GM23338 (cell line): ENCODE data around the gene RHOT1.

Source experiments
- CREB1 ChIP-seq: fragments of 250-450 bp; sonication (Bioruptor Pico); IDR thresholded peaks from 2 replicates; pipeline ENCODE4 v1.5.0; 2020; ENCODE audit warnings: low read depth, mild to moderate bottlenecking, moderate library complexity
- CTCF ChIP-seq, 2 experiments: fragments of 200-600 bp in 1 of 2; sonication (generic) in 1 of 2; conservative IDR thresholded peaks; 2 replicates each; pipeline versions ENCODE4 v1.5.1 to v1.6.1; 2016 to 2017; ENCODE audit warnings: antibody characterized with exemption in 2 of 2, low read depth in 2 of 2, mild to moderate bottlenecking in 2 of 2, moderate library complexity in 1 of 2
- ETS1 ChIP-seq: IDR thresholded peaks from 2 replicates; pipeline ENCODE4 v1.6.1; 2016; ENCODE audit warnings: antibody characterized with exemption
- EZH2 ChIP-seq: fragments of 200-600 bp; sonication (generic); IDR thresholded peaks from one replicate; pipeline ENCODE4 v1.8.0; 2017; ENCODE audit warnings: antibody characterized with exemption, mild to moderate bottlenecking, low read depth; ENCODE audit not compliant: unreplicated experiment
- EZH2phosphoT487 ChIP-seq: fragments of 200-600 bp; sonication (generic); IDR thresholded peaks from one replicate; pipeline ENCODE4 v1.8.1; 2018; ENCODE audit warnings: antibody characterized with exemption; ENCODE audit not compliant: unreplicated experiment
- JUNB ChIP-seq: IDR thresholded peaks from one replicate; pipeline ENCODE4 v1.6.1; 2016; ENCODE audit warnings: antibody characterized with exemption; ENCODE audit not compliant: unreplicated experiment
- NANOG ChIP-seq: IDR thresholded peaks from 2 replicates; pipeline ENCODE4 v1.6.1; 2016; ENCODE audit warnings: antibody characterized with exemption, borderline replicate concordance
- POLR2AphosphoS5 ChIP-seq: IDR thresholded peaks from 2 replicates; pipeline ENCODE4 v1.6.1; 2016; ENCODE audit warnings: antibody characterized with exemption, low read depth
- REST ChIP-seq: IDR thresholded peaks from one replicate; pipeline ENCODE4 v1.6.1; 2018; ENCODE audit warnings: antibody characterized with exemption; ENCODE audit not compliant: unreplicated experiment
- STAT1 ChIP-seq: IDR thresholded peaks from one replicate; pipeline ENCODE4 v1.6.1; 2016; ENCODE audit warnings: antibody characterized with exemption; ENCODE audit not compliant: unreplicated experiment
- ZNF114 ChIP-seq: fragments of 250-450 bp; sonication (Bioruptor Pico); IDR thresholded peaks from 2 replicates; pipeline ENCODE4 v1.5.0; 2020; ENCODE audit warnings: mild to moderate bottlenecking, moderate library complexity
- ZNF331 ChIP-seq: fragments of 250-450 bp; sonication (Bioruptor Pico); IDR thresholded peaks from 2 replicates; pipeline ENCODE4 v1.5.0; 2020; ENCODE audit warnings: low read depth, mild to moderate bottlenecking, moderate library complexity
- ZNF462 ChIP-seq: fragments of 250-450 bp; sonication (Bioruptor Pico); IDR thresholded peaks from 2 replicates; pipeline ENCODE4 v1.5.0; 2020; ENCODE audit warnings: mild to moderate bottlenecking, moderate library complexity

GRCh38 chr17:32256701-32257019, 114.4 kb downstream of the RHOT1 start:
- no peak for TF ChIP-seq CTCF (conservative IDR thresholded peaks at IDR 0.05; ENCODE audit: low read depth in 2 of 2)
- no peak for TF ChIP-seq EZH2
- no peak for TF ChIP-seq REST
- TF ChIP-seq CREB1 (CRISPR knock-in tag) = no peak
- no peak for TF ChIP-seq POLR2AphosphoS5
- no peak for TF ChIP-seq EZH2phosphoT487
- TF ChIP-seq ZNF331 (CRISPR knock-in tag) = no peak
- TF ChIP-seq ETS1 = no peak
- no peak for TF ChIP-seq ZNF462
- no peak for TF ChIP-seq NANOG
- TF ChIP-seq JUNB = no peak
- no peak for TF ChIP-seq STAT1
- TF ChIP-seq ZNF114 (CRISPR knock-in tag) = no peak
